GM10248 (cell line): ENCODE data around the gene IDH3A.

Experiments used
- CTCF ChIA-PET: fragments of 300-600 bp; sonication (Branson Sonifier 250); formaldehyde crosslinking; extraction: SDS; loops from one replicate; lab custom pipeline; 2021; ENCODE audit warnings: antibody characterized with exemption; lab: Yijun Ruan, JAX
- POLR2A ChIA-PET: fragments of 350-650 bp; sonication (Branson Sonifier 250); formaldehyde crosslinking; extraction: SDS; loops from one replicate; lab custom pipeline; 2020; ENCODE audit warnings: antibody characterized with exemption; lab: Yijun Ruan, JAX
- DNase-seq: peaks from one replicate; pipeline ENCODE4 v3.0.0; 2012; ENCODE audit errors: extremely low spot score
- CTCF ChIP-seq: IDR thresholded peaks from 2 replicates; pipeline ENCODE4 v1.5.1; 2012; ENCODE audit warnings: mild to moderate bottlenecking, low read depth; ENCODE audit errors: extremely low read depth, missing control alignments, control extremely low read depth

IDH3A gene

GRCh38 chr15:78178064-78178463 lies 28.9 kb downstream of the IDH3A start:
- CTCF ChIA-PET, result interaction anchor here (0.7 to 6.2 kb wide), 16 partner anchors 8 to 352 kb away, joined by 3 to 82 read pairs (median 4); partner anchors contain the start of genes CIB2 and IDH3A

GRCh38 chr15:78179286-78179840 lies 30.2 kb downstream of the IDH3A start:
- TF ChIP-seq CTCF, result no peak
- POLR2A ChIA-PET, result no interaction called here
- DNase-seq, result no peak
- CTCF ChIA-PET, result interaction anchor here (0.8 to 6.2 kb wide), 5 partner anchors 12 to 48 kb away, joined by 3 to 82 read pairs (median 14); partner anchors contain the start of gene CIB2

More at GRCh38 chr15:78178064-78178463, 28.9 kb downstream of the IDH3A start:
- DNase-seq, result no peak
- no peak for TF ChIP-seq CTCF
- POLR2A ChIA-PET, result no interaction called here

- ChIA-PET CTCF (interaction anchor here (1.4 to 6.2 kb wide), 2 partner anchors 17 to 30 kb away, joined by 3 to 82 read pairs; no protein-coding TSS in a partner anchor), POLR2A (no interaction called here)
- no peak for DNase-seq
- no peak for TF ChIP-seq CTCF
Observed at GRCh38 chr15:78179906-78180305, 30.7 kb downstream of the IDH3A start.

- no peak for DNase-seq
- POLR2A ChIA-PET, result no interaction called here
- TF ChIP-seq CTCF, result no peak
- CTCF ChIA-PET, result interaction anchor here (1.0 to 5.7 kb wide), 2 partner anchors 13 to 35 kb away, joined by 3 to 36 read pairs; no protein-coding TSS in a partner anchor
Observed at GRCh38 chr15:78182336-78182700, 33.2 kb downstream of the IDH3A start.

- ChIA-PET POLR2A (no interaction called here), CTCF (interaction anchor here (1.0 to 5.7 kb wide), 2 partner anchors 13 to 35 kb away, joined by 3 to 36 read pairs; no protein-coding TSS in a partner anchor)
- DNase-seq, result no peak
- no peak for TF ChIP-seq CTCF
Observed at GRCh38 chr15:78182821-78183220, 33.7 kb downstream of the IDH3A start.

GRCh38 chr15:78192826-78193594 lies 43.8 kb downstream of the IDH3A start:
- TF ChIP-seq CTCF, result no peak
- DNase-seq, result no peak
- ChIA-PET POLR2A (no interaction called here), CTCF (interaction anchor here (1.4 to 10.6 kb wide), 7 partner anchors 12 to 234 kb away, joined by 3 to 193 read pairs (median 26); partner anchors contain the start of gene CIB2)
